OCI-LY1 (cell line): Measurements from ENCODE around the gene TRPV4.

Source experiments
- H2AFZ ChIP-seq: fragments of 200-600 bp; sonication (generic), shearing (Covaris generic); 2 replicates; pipeline ENCODE4 v1.6.0; 2014; ENCODE audit warnings: antibody characterized with exemption, mild to moderate bottlenecking, low read length
- H3F3A ChIP-seq: fragments of 200-600 bp; sonication (generic), shearing (Covaris generic); 2 replicates; pipeline ENCODE4 v1.6.0; 2014; ENCODE audit warnings: mild to moderate bottlenecking, antibody characterized with exemption, low read length, moderate library complexity; ENCODE audit not compliant: insufficient read depth
- H3K27ac ChIP-seq: fragments of 200-600 bp; sonication (generic); 2 replicates; pipeline ENCODE4 v1.5.1; 2014; ENCODE audit warnings: low read length, mixed run types, mild to moderate bottlenecking, low read depth; ENCODE audit not compliant: poor library complexity, severe bottlenecking
- H3K27me3 ChIP-seq: fragments of 200-600 bp; sonication (generic); 2 replicates; pipeline ENCODE4 v1.6.0; 2014; ENCODE audit warnings: antibody characterized with exemption, mild to moderate bottlenecking, low read length, moderate library complexity; ENCODE audit not compliant: insufficient read depth
- H3K36me3 ChIP-seq: fragments of 200-600 bp; sonication (generic); 2 replicates; pipeline ENCODE4 v1.6.1; 2014; ENCODE audit warnings: mild to moderate bottlenecking, antibody characterized with exemption, low read length, moderate library complexity, mixed read lengths; ENCODE audit not compliant: insufficient read depth
- H3K4me1 ChIP-seq: fragments of 200-600 bp; sonication (generic); 2 replicates; pipeline ENCODE4 v1.5.1; 2014; ENCODE audit warnings: mild to moderate bottlenecking, low read length, moderate library complexity; ENCODE audit not compliant: insufficient read depth, severe bottlenecking
- H3K4me2 ChIP-seq: fragments of 200-600 bp; sonication (generic), shearing (Covaris generic); 2 replicates; pipeline ENCODE4 v1.6.1; 2014; ENCODE audit warnings: low read length
- H3K4me3 ChIP-seq: fragments of 200-600 bp; sonication (generic); 2 replicates; pipeline ENCODE4 v1.5.1; 2014; ENCODE audit warnings: low read length, low read depth, mild to moderate bottlenecking, mixed read lengths; ENCODE audit not compliant: poor library complexity, severe bottlenecking
- H3K79me2 ChIP-seq: fragments of 200-600 bp; shearing (Covaris generic); 2 replicates; pipeline ENCODE4 v1.6.1; 2016; ENCODE audit warnings: mixed run types, low read length, mixed read lengths; ENCODE audit not compliant: insufficient read depth
- H3K9ac ChIP-seq: fragments of 200-600 bp; sonication (generic), shearing (Covaris generic); 2 replicates; pipeline ENCODE4 v1.6.1; 2014; ENCODE audit warnings: mild to moderate bottlenecking, low read length, mixed read lengths
- H3K9me2 ChIP-seq: fragments of 200-600 bp; sonication (generic), shearing (Covaris generic); 2 replicates; pipeline ENCODE4 v1.6.1; 2014; ENCODE audit warnings: low read depth, mild to moderate bottlenecking, low read length, mixed read lengths
- H3K9me3 ChIP-seq: fragments of 200-600 bp; shearing (Covaris generic); 2 replicates; pipeline ENCODE4 v1.6.1; 2014; ENCODE audit warnings: low read length, mixed read lengths
- H4K20me1 ChIP-seq: fragments of 200-600 bp; sonication (generic), shearing (Covaris generic); 2 replicates; pipeline ENCODE4 v1.6.0; 2016; ENCODE audit warnings: mild to moderate bottlenecking, low read length; ENCODE audit not compliant: insufficient read depth
- EZH2 ChIP-seq: fragments of 200-600 bp; sonication (generic), shearing (Covaris generic); IDR thresholded peaks from 2 replicates; pipeline ENCODE4 v1.8.0; 2017; ENCODE audit warnings: borderline replicate concordance, mixed run types, mild to moderate bottlenecking, antibody characterized with exemption, low read length, moderate library complexity, mixed read lengths
- TF ChIP-seq, protein P1 (sequence below): fragments of 200-600 bp; sonication (generic), shearing (Covaris generic); IDR thresholded peaks from 2 replicates; pipeline ENCODE4 v1.5.1; 2017; ENCODE audit warnings: mild to moderate bottlenecking, antibody characterized with exemption, low read length, moderate library complexity, mixed read lengths

The TRPV4 gene

GRCh38 chr12:109816870-109817269, 16.3 kb downstream of the TRPV4 start:
- Histone ChIP-seq H3K79me2 (no peaks in the 10 kb centered on the region), H3K27ac (no peak overlapping the region), H3K9ac (no peak overlapping the region), H3K4me1 (no peaks in the 10 kb centered on the region), H3K4me3 (no peak overlapping the region), H2AFZ (no peak overlapping the region), H3K4me2 (no peak overlapping the region), H3K27me3 (no peaks in the 10 kb centered on the region), H3K36me3 (no peaks in the 10 kb centered on the region), H3K9me3 (no peaks in the 10 kb centered on the region), H3K9me2 (no peaks in the 10 kb centered on the region), H4K20me1 (no peaks in the 10 kb centered on the region), H3F3A (no peaks in the 10 kb centered on the region)
- TF ChIP-seq EZH2: no peak
- TF ChIP-seq, protein P1, sequence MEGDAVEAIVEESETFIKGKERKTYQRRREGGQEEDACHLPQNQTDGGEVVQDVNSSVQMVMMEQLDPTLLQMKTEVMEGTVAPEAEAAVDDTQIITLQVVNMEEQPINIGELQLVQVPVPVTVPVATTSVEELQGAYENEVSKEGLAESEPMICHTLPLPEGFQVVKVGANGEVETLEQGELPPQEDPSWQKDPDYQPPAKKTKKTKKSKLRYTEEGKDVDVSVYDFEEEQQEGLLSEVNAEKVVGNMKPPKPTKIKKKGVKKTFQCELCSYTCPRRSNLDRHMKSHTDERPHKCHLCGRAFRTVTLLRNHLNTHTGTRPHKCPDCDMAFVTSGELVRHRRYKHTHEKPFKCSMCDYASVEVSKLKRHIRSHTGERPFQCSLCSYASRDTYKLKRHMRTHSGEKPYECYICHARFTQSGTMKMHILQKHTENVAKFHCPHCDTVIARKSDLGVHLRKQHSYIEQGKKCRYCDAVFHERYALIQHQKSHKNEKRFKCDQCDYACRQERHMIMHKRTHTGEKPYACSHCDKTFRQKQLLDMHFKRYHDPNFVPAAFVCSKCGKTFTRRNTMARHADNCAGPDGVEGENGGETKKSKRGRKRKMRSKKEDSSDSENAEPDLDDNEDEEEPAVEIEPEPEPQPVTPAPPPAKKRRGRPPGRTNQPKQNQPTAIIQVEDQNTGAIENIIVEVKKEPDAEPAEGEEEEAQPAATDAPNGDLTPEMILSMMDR: no peak

- no peaks in the 10 kb centered on the region for H3K4me1 ChIP-seq
- H3K9me2 ChIP-seq: no peaks in the 10 kb centered on the region
- TF ChIP-seq, protein P1: no peak
- no peak for TF ChIP-seq EZH2
- no peak overlapping the region for H2AFZ ChIP-seq
- no peaks in the 10 kb centered on the region for H3F3A ChIP-seq
- no peaks in the 10 kb centered on the region for H4K20me1 ChIP-seq
- H3K9me3 ChIP-seq: no peaks in the 10 kb centered on the region
- H3K9ac ChIP-seq: no peak overlapping the region
- no peak overlapping the region for H3K27ac ChIP-seq
- no peak overlapping the region for H3K4me3 ChIP-seq
- no peak overlapping the region for H3K4me2 ChIP-seq
- H3K27me3 ChIP-seq: no peaks in the 10 kb centered on the region
- H3K36me3 ChIP-seq: no peaks in the 10 kb centered on the region
- H3K79me2 ChIP-seq: no peaks in the 10 kb centered on the region
Observed at GRCh38 chr12:109815757-109816617, 17.2 kb downstream of the TRPV4 start.

DNA sequence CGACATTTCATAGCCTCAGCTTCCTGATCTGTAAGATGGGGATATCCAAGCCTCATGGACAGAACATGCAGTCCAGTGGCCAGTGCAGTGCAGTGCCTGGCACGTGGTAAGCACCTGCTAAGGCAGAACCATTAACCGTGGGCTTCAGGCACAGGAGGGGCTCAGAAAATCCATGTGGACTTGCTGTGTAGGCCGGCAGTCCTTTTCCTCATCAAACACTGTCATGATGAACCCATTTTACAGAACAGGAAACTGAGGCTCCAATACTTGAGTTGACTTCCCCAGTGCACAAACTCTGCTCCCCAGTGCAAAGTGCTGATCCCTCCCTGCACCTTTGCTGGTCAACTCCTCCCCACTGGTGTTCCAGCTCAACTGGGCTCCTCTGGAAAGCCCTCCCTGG, 18.0 kb downstream of the TRPV4 start:
- Histone ChIP-seq H3K36me3 (no peaks in the 10 kb centered on the region), H3K4me2 (no peak overlapping the region), H2AFZ (no peak overlapping the region), H3K9ac (no peak overlapping the region), H3K9me3 (no peaks in the 10 kb centered on the region), H3K79me2 (no peaks in the 10 kb centered on the region), H3F3A (no peaks in the 10 kb centered on the region), H4K20me1 (no peaks in the 10 kb centered on the region), H3K4me1 (no peaks in the 10 kb centered on the region), H3K27me3 (no peaks in the 10 kb centered on the region), H3K27ac (no peak overlapping the region), H3K4me3 (no peak overlapping the region), H3K9me2 (no peaks in the 10 kb centered on the region)
- TF ChIP-seq, protein P1: no peak
- TF ChIP-seq EZH2: no peak
